Prostate gland (tissue), 2 donors: ENCODE measurements around the gene FAM186B. TPM values are rescaled to one million over a fixed set of nuclear protein-coding genes. Genes with fewer than 3 reads are reported as not detected.

Source experiments
- DNase-seq: peaks from one replicate; pipeline ENCODE4 v3.0.0-alpha.2; 2019; ENCODE audit warnings: low spot score
- H3K27ac ChIP-seq, 2 donors: fragments of 200-600 bp; sonication (generic); 2 replicates each; pipeline ENCODE4 v1.5.1; 2017 to 2019
- H3K27me3 ChIP-seq: fragments of 200-600 bp; sonication (generic); replicated peaks from 2 replicates; pipeline ENCODE4 v1.5.1; 2019; ENCODE audit not compliant: insufficient read depth
- H3K36me3 ChIP-seq, 2 donors: fragments of 200-600 bp; sonication (generic); 1 replicate in 1 of 2; 2 replicates in 1 of 2; pipeline versions ENCODE4 v1.5.1 to v1.8.1; 2017 to 2019
- H3K4me1 ChIP-seq: fragments of 200-600 bp; sonication (generic); replicated peaks from 2 replicates; pipeline ENCODE4 v1.5.1; 2019
- H3K4me3 ChIP-seq, 2 donors: fragments of 200-600 bp; sonication (generic); 2 replicates each; pipeline ENCODE4 v1.5.1; 2017 to 2019
- H3K9me3 ChIP-seq: fragments of 200-600 bp; sonication (generic); 2 replicates; pipeline ENCODE4 v1.5.1; 2017
- CTCF ChIP-seq, 4 experiments: fragments of 200-600 bp in 2 of 4; fragments of 450-650 bp in 2 of 4; sonication (generic) in 2 of 4; IDR thresholded peaks; 1 replicate in 3 of 4; 2 replicates in 1 of 4; pipeline ENCODE4 v1.5.1; 2016 to 2019; ENCODE audit warnings: antibody characterized with exemption in 4 of 4, mild to moderate bottlenecking in 2 of 4, moderate library complexity in 2 of 4
- POLR2A ChIP-seq: fragments of 450-650 bp; IDR thresholded peaks from one replicate; pipeline ENCODE4 v1.6.1; 2016; ENCODE audit warnings: antibody characterized with exemption, mild to moderate bottlenecking
- POLR2AphosphoS5 ChIP-seq: sonication (generic); formaldehyde crosslinking; IDR thresholded peaks from one replicate; pipeline ENCODE4 v1.6.1; 2017; ENCODE audit warnings: antibody characterized with exemption
- WGBS: methylation state at CpG from one replicate; pipeline ENCODE4 v1.1.5; 2018; 5-methylcytosine and 5-hydroxymethylcytosine counted together
- intact Hi-C: fragments of 100-400 bp; cut with DNase I; formaldehyde crosslinking; loops from one replicate; pipeline ENCODE4 v1.14.2; 2022
- total RNA-seq, 2 donors: library from RNA; depleted of rRNA; stranded (reverse); fragments of >200 nt; gene quantifications; one replicate each; pipeline ENCODE4 v1.1.0, GENCODE V29; 2016

Gene FAM186B
- total RNA-seq, 2 donors from 2014 or later: 0.23 to 10.0 TPM

GRCh38 chr12:49646331-49646830, 40.9 kb upstream of the FAM186B start:
- Histone ChIP-seq H3K9me3 (no peaks in the 10 kb centered on the region), H3K27me3 (no peaks in the 10 kb centered on the region), H3K4me1 (no peaks in the 10 kb centered on the region), H3K4me3 (no peak overlapping the region), H3K36me3 (peaks cover 0 to 5% of the 10 kb centered on the region in 2 donors), H3K27ac (no peak overlapping the region)
- TF ChIP-seq POLR2A: no peak
- TF ChIP-seq CTCF (IDR thresholded peaks at IDR 0.05): no peak
- TF ChIP-seq POLR2AphosphoS5: no peak
- intact Hi-C loops: loop anchor here (1.0 kb wide), 1 partner anchor 27 kb away; no protein-coding TSS in a partner anchor
- no peak for DNase-seq
- WGBS: 93% methylated on average over 7 of the region's 7 CpGs

DNA sequence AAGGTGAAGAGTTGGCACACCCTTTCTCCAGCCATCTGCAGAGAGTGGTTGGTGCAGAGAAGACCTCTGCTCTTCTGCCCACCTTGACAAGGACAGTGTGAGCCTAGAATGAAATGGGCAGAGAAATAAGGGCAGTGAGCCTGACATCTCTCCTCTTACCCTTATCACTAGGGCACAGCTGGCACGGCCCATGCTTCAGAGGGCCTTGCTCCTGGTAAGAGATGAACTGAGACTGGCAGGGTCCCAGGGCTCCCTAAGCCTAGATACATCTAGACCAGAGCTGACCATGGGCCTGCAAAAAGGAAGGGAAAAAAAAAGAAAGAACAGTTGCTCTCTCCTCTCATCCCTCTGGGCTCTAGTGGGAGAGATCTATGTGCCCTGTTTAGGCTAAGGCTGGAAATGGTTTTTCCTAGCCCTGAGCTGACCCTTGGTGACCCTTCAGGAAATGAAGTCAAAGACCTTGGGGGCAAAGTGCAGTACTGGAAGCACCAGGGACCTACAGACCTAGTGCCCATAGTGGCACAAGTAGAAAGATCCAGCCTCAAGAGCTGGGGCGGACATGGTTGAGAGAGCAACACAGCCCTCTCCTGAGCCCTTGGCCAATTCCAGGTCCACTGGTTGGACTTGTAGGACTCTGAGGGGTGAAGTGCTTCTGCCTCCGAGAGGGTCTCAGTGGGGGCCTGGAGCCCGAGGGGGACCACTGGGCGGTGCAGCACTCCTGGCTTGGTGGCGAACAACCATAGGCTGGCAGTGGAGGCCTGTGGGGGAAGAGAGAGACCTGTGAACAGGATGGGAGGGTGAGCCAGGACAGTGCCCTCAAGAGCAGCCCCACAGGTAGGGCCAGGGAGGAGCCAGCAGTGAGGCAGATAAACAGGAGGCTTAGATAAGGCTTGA, 40.0 kb upstream of the FAM186B start:
- Histone ChIP-seq H3K9me3 (no peaks in the 10 kb centered on the region), H3K4me1 (no peaks in the 10 kb centered on the region), H3K4me3 (no peak overlapping the region), H3K27ac (no peak overlapping the region), H3K27me3 (no peaks in the 10 kb centered on the region), H3K36me3 (peaks cover 0 to 5% of the 10 kb centered on the region in 2 donors)
- TF ChIP-seq POLR2AphosphoS5: no peak
- no peak for TF ChIP-seq CTCF (IDR thresholded peaks at IDR 0.05)
- TF ChIP-seq POLR2A: no peak
- intact Hi-C loops: loop anchor here (1.0 kb wide), 1 partner anchor 28 kb away; no protein-coding TSS in a partner anchor
- 92% methylated on average over 6 of the region's 6 CpGs for WGBS
- DNase-seq: no peak

DNA sequence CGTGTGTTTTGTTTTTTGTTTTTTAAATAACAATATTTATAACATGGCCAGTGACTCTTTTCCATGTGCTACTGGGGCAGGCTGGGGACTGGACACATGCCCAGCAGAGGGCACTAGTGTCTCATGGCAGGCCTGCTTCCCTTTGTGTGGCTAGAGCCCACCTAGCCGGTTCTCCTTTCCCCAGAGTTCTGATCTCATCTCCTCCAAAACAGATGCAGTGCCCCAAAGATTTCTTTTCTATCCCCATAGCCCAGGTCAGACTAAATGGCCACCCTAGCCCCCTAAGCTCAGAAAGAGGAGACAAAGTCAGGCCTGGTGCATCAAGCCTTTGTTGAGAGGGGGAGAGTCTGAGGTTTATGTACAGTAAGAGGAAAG, 39.2 kb upstream of the FAM186B start:
- H3K27me3 ChIP-seq: no peaks in the 10 kb centered on the region
- intact Hi-C loops: loop anchor here (1.0 kb wide), 1 partner anchor 63 kb away; the partner anchor contains the start of gene FMNL3
- H3K4me1 ChIP-seq: no peaks in the 10 kb centered on the region
- TF ChIP-seq CTCF (IDR thresholded peaks at IDR 0.05): peak; percentile 83 to 97 (median 95)
- TF ChIP-seq POLR2AphosphoS5: peak; percentile 64
- no peak for TF ChIP-seq POLR2A
- peak; percentile 75 for DNase-seq
- H3K27ac ChIP-seq: peak overlapping the region in 1 of 2 donors; percentile 20
- H3K9me3 ChIP-seq: no peaks in the 10 kb centered on the region
- 0% methylated on average over 2 of the region's 2 CpGs for WGBS
- H3K36me3 ChIP-seq: peaks cover 0 to 5% of the 10 kb centered on the region in 2 donors
- H3K4me3 ChIP-seq: no peak overlapping the region

DNA sequence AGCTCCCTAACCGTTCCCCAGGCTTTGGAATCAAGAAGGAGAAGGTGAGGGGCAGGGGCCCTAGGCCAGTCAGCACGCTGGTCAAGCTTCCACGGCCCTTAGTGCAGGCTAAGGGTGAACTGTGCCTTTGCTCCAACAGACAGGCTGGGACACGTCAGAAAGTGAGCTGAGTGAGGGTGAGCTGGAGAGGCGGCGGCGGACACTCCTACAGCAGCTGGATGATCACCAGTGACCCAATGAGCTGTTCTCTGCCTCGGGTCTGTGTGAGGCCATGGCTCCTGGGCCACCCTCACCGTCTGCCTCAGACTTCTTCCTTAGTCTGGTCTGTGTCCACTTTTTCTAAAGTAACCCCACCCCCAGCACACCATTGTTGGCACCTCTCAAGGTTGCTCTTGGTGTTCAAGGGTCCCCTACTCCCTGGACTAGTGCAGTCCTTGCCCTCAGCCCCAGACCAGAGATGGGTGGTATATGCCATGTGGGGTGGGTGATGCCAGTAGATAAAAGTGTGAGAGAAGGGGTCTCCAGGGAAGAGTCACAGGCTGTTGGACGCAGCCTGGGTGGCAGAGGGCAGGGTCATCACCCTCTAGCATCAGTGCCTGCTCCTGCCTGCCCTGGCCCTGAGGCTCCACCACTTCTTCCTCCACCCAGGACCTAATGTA, 38.7 kb upstream of the FAM186B start:
- intact Hi-C loops: loop anchor here (1.0 kb wide), 1 partner anchor 63 kb away; the partner anchor contains the start of gene FMNL3
- H3K27ac ChIP-seq: peak overlapping the region in 1 of 2 donors; percentile 20
- DNase-seq: no peak

More for the DNA sequence above, 38.7 kb upstream of the FAM186B start:
- H3K4me3 ChIP-seq: no peak overlapping the region
- 35% methylated on average over 10 of the region's 10 CpGs for whole genome bisulfite sequencing
- H3K36me3 ChIP-seq: peaks cover 0 to 5% of the 10 kb centered on the region in 2 donors
- H3K27me3 ChIP-seq: no peaks in the 10 kb centered on the region
- TF ChIP-seq POLR2A (no peak), CTCF (IDR thresholded peaks at IDR 0.05) (no peak), POLR2AphosphoS5 (no peak)
- no peaks in the 10 kb centered on the region for H3K4me1 ChIP-seq
- H3K9me3 ChIP-seq: no peaks in the 10 kb centered on the region
